H1 (cell line): ENCODE measurements around the gene ATXN2. TPM values are rescaled to one million over a fixed set of nuclear protein-coding genes. Genes with fewer than 3 reads are reported as not detected.

Experiments used
- CEBPB ChIP-seq: IDR thresholded peaks from 2 replicates; pipeline ENCODE4 v1.6.1; 2012; ENCODE audit warnings: low read depth, low read length
- CHD2 ChIP-seq: IDR thresholded peaks from 2 replicates; pipeline ENCODE4 v1.6.1; 2012; ENCODE audit warnings: low read length, improper control_type of control experiment
- CHD7 ChIP-seq: fragments of 300-600 bp; sonication (generic); IDR thresholded peaks from 2 replicates; pipeline ENCODE4 v1.7.1; 2012; ENCODE audit warnings: low read length, moderate library complexity, mild to moderate bottlenecking, inconsistent platforms; ENCODE audit not compliant: insufficient replicate concordance
- JUND ChIP-seq: IDR thresholded peaks from 2 replicates; pipeline ENCODE4 v1.6.1; 2011; ENCODE audit warnings: mild to moderate bottlenecking, improper control_type of control experiment, low read length
- KDM4A ChIP-seq: IDR thresholded peaks from one replicate; pipeline ENCODE4 v1.7.1; 2012; ENCODE audit warnings: low read depth, mild to moderate bottlenecking, moderate library complexity, low read length, inconsistent platforms; ENCODE audit not compliant: severe bottlenecking
- PHF8 ChIP-seq: fragments of 200-600 bp; sonication (generic); conservative IDR thresholded peaks from 2 replicates; pipeline ENCODE4 v1.7.1; 2012; ENCODE audit warnings: low read depth, mild to moderate bottlenecking, inconsistent platforms, low read length, moderate library complexity
- POLR2A ChIP-seq, 2 experiments: IDR thresholded peaks; 1 replicate in 1 of 2; 2 replicates in 1 of 2; pipeline ENCODE4 v1.6.1; 2011; ENCODE audit warnings: low read depth in 2 of 2, low read length in 2 of 2, mild to moderate bottlenecking in 2 of 2; ENCODE audit errors: control extremely low read depth in 1 of 2
- RNF2 ChIP-seq: fragments of 200-900, 300-1000 bp; sonication (generic); IDR thresholded peaks from 2 replicates; pipeline ENCODE4 v1.7.1; 2016; ENCODE audit warnings: borderline replicate concordance, low read depth, mild to moderate bottlenecking, antibody characterized with exemption, low read length; ENCODE audit not compliant: poor library complexity, severe bottlenecking; ENCODE audit errors: missing control alignments
- SRF ChIP-seq: IDR thresholded peaks from 2 replicates; pipeline ENCODE4 v1.6.1; 2011; ENCODE audit warnings: mild to moderate bottlenecking, low read depth, low read length, moderate library complexity
- TEAD4 ChIP-seq: IDR thresholded peaks from 2 replicates; pipeline ENCODE4 v1.6.1; 2012; ENCODE audit warnings: low read depth, low read length, inconsistent platforms, mixed read lengths
- polyA plus RNA-seq, 7 experiments: library from polyadenylated mRNA; depleted of rRNA in 3 of 7; stranded (reverse) in 5 of 7; unstranded in 2 of 7; fragments of >200 nt in 5 of 7; fragments of 200-250 nt in 2 of 7; gene quantifications; 1 replicate in 5 of 7; 2 replicates in 1 of 7; 4 replicates in 1 of 7; pipeline versions ENCODE4 v1.2.1 to v1.2.3, GENCODE V29; 2011 to 2013; ENCODE audit warnings: missing spikeins in 2 of 7, mixed read lengths in 2 of 7
- total RNA-seq: library from RNA; stranded (reverse); fragmentation: NEBNext Ultra II Directional; extraction: Animal tissue kit (Norgen Biotek cat#: 25700); gene quantifications from 2 replicates; pipeline ENCODE4 v1.2.1, GENCODE V29; 2021
- TF ChIP-seq, protein P1 (sequence below): IDR thresholded peaks from 2 replicates; pipeline ENCODE4 v1.6.1; 2012; ENCODE audit warnings: inconsistent platforms

Gene ATXN2
- total and polyA plus RNA-seq, 2 of the 8 experiments (the other 6 are each of a cell fraction or from before 2014, with no cell fraction given), result 46.6 to 80.7 TPM

DNA sequence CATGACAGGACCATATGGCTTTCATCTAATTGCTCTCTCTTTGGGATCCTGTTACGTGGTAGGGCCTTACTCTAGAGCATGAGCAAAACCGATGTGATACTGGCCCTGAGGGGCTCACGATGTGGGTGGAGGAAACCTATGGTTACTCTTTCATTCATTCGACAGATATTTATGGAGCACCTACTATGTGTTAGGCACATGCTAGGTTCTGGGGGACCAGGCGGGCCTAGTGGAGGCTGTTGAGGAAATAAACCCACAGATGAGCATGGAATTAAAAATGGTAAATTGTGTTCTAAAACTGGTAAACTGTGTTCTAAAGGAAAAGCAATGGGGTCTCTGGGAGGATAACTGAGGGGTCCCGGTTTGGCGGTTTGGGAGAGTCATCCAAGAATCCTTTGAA, 178.6 kb downstream of the ATXN2 start (continued):
- TF ChIP-seq KDM4A (no peak), CHD7 (no peak), SRF (no peak), RNF2 (no peak), CHD2 (no peak), CEBPB (no peak), TEAD4 (no peak), JUND (no peak), PHF8 (no peak), POLR2A (IDR thresholded peaks at IDR 0.05; ENCODE audit: control extremely low read depth in 1 of 2, low read depth in 2 of 2, low read length in 2 of 2) (no peak)
- TF ChIP-seq, protein P1, sequence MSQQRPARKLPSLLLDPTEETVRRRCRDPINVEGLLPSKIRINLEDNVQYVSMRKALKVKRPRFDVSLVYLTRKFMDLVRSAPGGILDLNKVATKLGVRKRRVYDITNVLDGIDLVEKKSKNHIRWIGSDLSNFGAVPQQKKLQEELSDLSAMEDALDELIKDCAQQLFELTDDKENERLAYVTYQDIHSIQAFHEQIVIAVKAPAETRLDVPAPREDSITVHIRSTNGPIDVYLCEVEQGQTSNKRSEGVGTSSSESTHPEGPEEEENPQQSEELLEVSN, result no peak
